Left ventricle myocardium inferior (tissue), 1 donor: ENCODE measurements around the gene PPP1R18. TPM values are rescaled to one million over a fixed set of nuclear protein-coding genes. Genes with fewer than 3 reads are reported as not detected.
A peak's percentile ranks its signal among the peaks of the same experiment; 100 is the strongest.
"Not testable (repeated sequence)": the region's sequence is repeated elsewhere in the genome, so short reads cannot be mapped to it uniquely, and the experiment has no call there.

ENCODE experiments used
- DNase-seq: peaks from one replicate; pipeline ENCODE4 v3.0.0-alpha.2; 2020
- H3K27ac ChIP-seq: fragments of 200-600 bp; replicated peaks from 2 replicates; pipeline ENCODE4 v1.8.0; 2021
- H3K27me3 ChIP-seq: fragments of 200-600 bp; 2 replicates; pipeline ENCODE4 v1.8.0; 2021; ENCODE audit warnings: low read depth
- H3K36me3 ChIP-seq: fragments of 200-600 bp; 2 replicates; pipeline ENCODE4 v1.8.0; 2021
- H3K4me1 ChIP-seq: fragments of 200-600 bp; 2 replicates; pipeline ENCODE4 v1.8.0; 2021
- H3K4me3 ChIP-seq: fragments of 200-600 bp; 2 replicates; pipeline ENCODE4 v1.8.0; 2021; ENCODE audit warnings: mild to moderate bottlenecking, moderate library complexity
- H3K9me3 ChIP-seq: fragments of 200-600 bp; replicated peaks from 2 replicates; pipeline ENCODE4 v1.8.0; 2021
- CTCF ChIP-seq: fragments of 200-600 bp; IDR thresholded peaks from 2 replicates; pipeline ENCODE4 v1.8.0; 2021; ENCODE audit warnings: antibody characterized with exemption, mild to moderate bottlenecking, borderline replicate concordance
- intact Hi-C: fragments of 100-400 bp; cut with micrococcal nuclease; formaldehyde crosslinking; loops from one replicate; pipeline ENCODE4 v1.11.0; 2022
- total RNA-seq: library from RNA; stranded (reverse); fragmentation: NEBNext Ultra II Directional; extraction: Animal tissue kit (Norgen Biotek cat#: 25700); gene quantifications from one replicate; pipeline ENCODE4 v1.2.1, GENCODE V29; 2021
- donor health status: DM: no; HTN: yes; CAD: no; lungs with severe emphysema.

The PPP1R18 gene
- total RNA-seq, 1 donor from 2014 or later: 14.5 TPM

- no peak for TF ChIP-seq CTCF
- peaks cover 55% of the 10 kb centered on the region for H3K4me1 ChIP-seq
- no peaks in the 10 kb centered on the region for H3K9me3 ChIP-seq
- H3K36me3 ChIP-seq: peaks cover 96% of the 10 kb centered on the region
- intact Hi-C loops: no loop called here
- H3K27ac ChIP-seq: peak overlapping the region; percentile 15
- DNase-seq: no peak
- H3K4me3 ChIP-seq: no peak overlapping the region
- H3K27me3 ChIP-seq: no peaks in the 10 kb centered on the region
Observed at GRCh38 chr6:30727920-30728553, 41.6 kb upstream of the PPP1R18 start.

- H3K27ac ChIP-seq: peak overlapping the region; percentile 15
- intact Hi-C loops: no loop called here
- peaks cover 65% of the 10 kb centered on the region for H3K4me1 ChIP-seq
- no peak overlapping the region for H3K4me3 ChIP-seq
- no peak for TF ChIP-seq CTCF
- H3K36me3 ChIP-seq: peaks cover 87% of the 10 kb centered on the region
- H3K9me3 ChIP-seq: no peaks in the 10 kb centered on the region
- H3K27me3 ChIP-seq: no peaks in the 10 kb centered on the region
- no peak for DNase-seq
Observed at GRCh38 chr6:30726506-30727413, 40.3 kb upstream of the PPP1R18 start.

GRCh38 chr6:30725713-30726505 lies 39.5 kb upstream of the PPP1R18 start:
- DNase-seq: no peak
- Histone ChIP-seq H3K36me3 (peaks cover 79% of the 10 kb centered on the region), H3K27ac (no peak overlapping the region), H3K4me3 (no peak overlapping the region), H3K9me3 (no peaks in the 10 kb centered on the region), H3K27me3 (no peaks in the 10 kb centered on the region), H3K4me1 (peaks cover 62% of the 10 kb centered on the region)
- intact Hi-C loops: no loop called here
- no peak for TF ChIP-seq CTCF

- Histone ChIP-seq H3K27me3 (no peaks in the 10 kb centered on the region), H3K4me3 (no peak overlapping the region), H3K27ac (no peak overlapping the region), H3K4me1 (peaks cover 61% of the 10 kb centered on the region), H3K36me3 (peaks cover 73% of the 10 kb centered on the region), H3K9me3 (no peaks in the 10 kb centered on the region)
- no peak for DNase-seq
- intact Hi-C loops: no loop called here
- TF ChIP-seq CTCF: no peak
Observed at GRCh38 chr6:30724906-30725667, 38.6 kb upstream of the PPP1R18 start.

- H3K36me3 ChIP-seq: peaks cover 63% of the 10 kb centered on the region
- H3K27me3 ChIP-seq, H3K4me3 ChIP-seq, H3K9me3 ChIP-seq, DNase-seq: not testable (repeated sequence)
- intact Hi-C loops: loop anchor here (2.0 kb wide), 1 partner anchor 45 kb away; no protein-coding TSS in a partner anchor
- peak overlapping the region; percentile 98 for H3K27ac ChIP-seq
- H3K4me1 ChIP-seq: peaks cover 69% of the 10 kb centered on the region
Observed at GRCh38 chr6:30723843-30724741, 37.6 kb upstream of the PPP1R18 start.

- Histone ChIP-seq H3K4me1 (peaks cover 77% of the 10 kb centered on the region), H3K36me3 (peaks cover 55% of the 10 kb centered on the region), H3K27ac (peak overlapping the region; percentile 98)
- H3K9me3 ChIP-seq, H3K27me3 ChIP-seq, H3K4me3 ChIP-seq, DNase-seq: not testable (repeated sequence)
- intact Hi-C loops: loop anchor here (2.0 kb wide), 1 partner anchor 44 kb away; no protein-coding TSS in a partner anchor
Observed at GRCh38 chr6:30723159-30723842, 36.9 kb upstream of the PPP1R18 start.
